ENCODE results near the gene STAC2.

- TF ChIP-seq CTCF (IDR thresholded peaks at IDR 0.05) (no peak), POLR2A (IDR thresholded peaks at IDR 0.05) (no peak)
Measured at GRCh38 chr17:39165841-39166349, 59.9 kb downstream of the STAC2 start, which contains the start of gene ARL5C.

Data from esophagus squamous epithelium (tissue), 4 donors.